Activated T-helper 2 cell treated with anti-CD3 and anti-CD28 coated beads, Interferon-gamma antibody, Interleukin-2, Interleukin-4, amounts not matched to agents 10 μg/mL and 5 μg/mL and 100 μg/mL, durations not matched to agents 14 hours and 24 hours and 36 hours (primary cell): Measurements from ENCODE around the gene MAD2L2. TPM values are rescaled to one million over a fixed set of nuclear protein-coding genes. Genes with fewer than 3 reads are reported as not detected.
"Not testable (repeated sequence)": the region's sequence is repeated elsewhere in the genome, so short reads cannot be mapped to it uniquely, and the experiment has no call there.

ENCODE experiments used
- DNase-seq: peaks from one replicate; pipeline ENCODE4 v3.0.0; 2021; ENCODE audit warnings: low spot score
- H3K27ac Mint-ChIP-seq: one replicate; pipeline ENCODE4 v1.8.0; 2021; ENCODE audit warnings: mixed read lengths
- H3K27me3 Mint-ChIP-seq: one replicate; pipeline ENCODE4 v1.8.0; 2021; ENCODE audit warnings: low read depth, mixed read lengths
- H3K36me3 Mint-ChIP-seq: one replicate; pipeline ENCODE4 v1.8.0; 2021; ENCODE audit warnings: low read depth, mixed read lengths
- H3K4me1 Mint-ChIP-seq: one replicate; pipeline ENCODE4 v1.8.0; 2021; ENCODE audit warnings: low read depth, mixed read lengths
- H3K4me3 Mint-ChIP-seq: one replicate; pipeline ENCODE4 v1.8.0; 2021; ENCODE audit warnings: low read depth, mild to moderate bottlenecking, moderate library complexity, mixed read lengths
- H3K9me3 Mint-ChIP-seq: one replicate; pipeline ENCODE4 v1.8.0; 2021; ENCODE audit warnings: mixed read lengths
- intact Hi-C: fragments of 100-400 bp; cut with micrococcal nuclease; formaldehyde crosslinking; loops from one replicate; pipeline ENCODE4 v1.15.1; 2023
- total RNA-seq: library from RNA; stranded (reverse); gene quantifications from 2 replicates; pipeline ENCODE4 v1.2.3, GENCODE V29; 2022

MAD2L2 gene
- total RNA-seq, 1 donor from 2014 or later = 78.0 TPM

DNA sequence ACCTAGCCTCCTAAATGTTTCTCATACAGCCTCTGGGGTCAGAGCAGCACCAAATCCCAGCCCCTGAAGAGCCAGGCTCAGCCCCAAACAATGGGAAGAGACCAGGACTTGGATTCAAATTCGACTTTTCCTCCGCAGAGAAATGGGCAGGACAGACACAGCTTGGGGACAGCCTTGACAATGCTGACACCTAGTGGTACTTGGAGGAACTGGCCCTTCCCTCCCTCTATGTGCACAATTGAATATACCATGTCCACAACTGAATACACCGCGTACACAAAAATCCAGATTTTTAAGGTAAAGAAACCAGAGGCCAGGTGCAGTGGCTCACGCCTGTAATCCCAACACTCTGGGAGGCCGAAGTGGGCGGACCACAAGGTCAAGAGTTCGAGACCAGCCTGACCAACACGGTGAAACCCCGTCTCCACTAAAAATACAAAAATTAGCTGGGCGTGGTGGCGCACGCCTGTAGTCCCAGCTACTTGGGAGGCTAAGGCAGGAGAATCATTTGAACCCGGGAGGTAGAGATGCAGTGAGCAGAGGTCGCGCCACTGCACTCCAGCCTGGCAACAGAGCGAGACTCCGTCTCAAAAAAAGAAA is 38.4 kb downstream of the MAD2L2 start:
- not testable (repeated sequence) for H3K36me3 Mint-ChIP-seq, H3K27me3 Mint-ChIP-seq, H3K9me3 Mint-ChIP-seq, H3K4me1 Mint-ChIP-seq, H3K4me3 Mint-ChIP-seq, H3K27ac Mint-ChIP-seq
- DNase-seq = peak; percentile 50
- intact Hi-C loops = loop anchor here (1.0 kb wide), 3 partner anchors 305 to 605 kb away; no protein-coding TSS in a partner anchor

DNA sequence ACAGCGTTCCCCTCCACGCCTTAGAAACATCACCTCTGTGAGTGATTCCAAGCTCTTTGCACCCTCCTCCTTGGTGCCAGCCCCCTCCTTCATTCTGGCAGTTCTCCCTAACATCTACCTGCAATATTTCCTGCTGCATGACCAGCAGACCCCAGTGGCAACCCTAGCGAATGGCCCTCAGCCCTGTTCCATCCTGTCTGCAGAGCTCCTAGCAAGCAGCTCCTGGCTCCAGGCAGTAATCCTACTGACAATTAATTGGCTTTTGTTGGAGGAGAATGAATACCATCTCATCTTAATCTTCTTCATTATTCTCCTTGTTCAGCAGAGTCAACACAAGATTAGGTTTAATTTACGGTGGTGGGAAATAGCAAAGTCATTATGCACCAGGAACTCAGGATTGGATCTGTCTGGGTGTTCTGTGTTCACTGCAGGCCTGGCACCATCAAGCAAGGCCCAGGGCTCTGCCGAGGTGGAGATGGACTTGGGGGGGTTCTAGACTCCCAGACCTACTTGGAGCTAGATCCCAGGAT is 39.1 kb downstream of the MAD2L2 start:
- Mint-ChIP-seq H3K4me3 (no peak overlapping the region), H3K36me3 (no peaks in the 10 kb centered on the region), H3K4me1 (no peaks in the 10 kb centered on the region), H3K9me3 (no peaks in the 10 kb centered on the region), H3K27ac (no peak overlapping the region), H3K27me3 (no peaks in the 10 kb centered on the region)
- intact Hi-C loops = loop anchor here (1.0 kb wide), 3 partner anchors 305 to 605 kb away; no protein-coding TSS in a partner anchor
- no peak for DNase-seq

DNA sequence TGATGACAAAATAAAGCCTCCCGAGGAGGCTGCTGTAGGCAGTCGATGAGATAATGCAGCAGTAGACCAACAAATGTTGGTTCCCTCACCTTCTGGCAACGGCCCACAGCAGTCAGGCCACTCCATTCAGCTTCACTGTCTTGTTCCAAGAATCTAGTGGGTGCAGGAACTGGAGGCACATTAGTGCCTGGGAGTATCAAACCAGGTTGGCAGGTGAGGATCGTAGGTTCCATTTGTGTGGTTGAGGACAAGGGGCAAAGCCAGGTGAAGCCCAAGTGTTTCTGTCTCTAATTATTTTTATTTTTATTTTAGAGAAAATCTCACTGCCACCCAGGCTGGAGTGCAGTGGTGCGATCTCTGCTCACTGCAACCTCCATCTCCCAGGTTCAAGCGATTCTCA is 40.0 kb downstream of the MAD2L2 start:
- Mint-ChIP-seq H3K27ac (no peak overlapping the region), H3K36me3 (no peaks in the 10 kb centered on the region), H3K4me3 (no peak overlapping the region), H3K27me3 (no peaks in the 10 kb centered on the region), H3K9me3 (no peaks in the 10 kb centered on the region), H3K4me1 (no peaks in the 10 kb centered on the region)
- DNase-seq = no peak
- intact Hi-C loops = no loop called here

- no peak overlapping the region for H3K27ac Mint-ChIP-seq
- H3K4me1 Mint-ChIP-seq = no peaks in the 10 kb centered on the region
- no peaks in the 10 kb centered on the region for H3K9me3 Mint-ChIP-seq
- intact Hi-C loops = no loop called here
- H3K27me3 Mint-ChIP-seq = no peaks in the 10 kb centered on the region
- no peak overlapping the region for H3K4me3 Mint-ChIP-seq
- DNase-seq = no peak
- H3K36me3 Mint-ChIP-seq = no peaks in the 10 kb centered on the region
Observed at GRCh38 chr1:11640101-11640500, 40.8 kb downstream of the MAD2L2 start.

DNA sequence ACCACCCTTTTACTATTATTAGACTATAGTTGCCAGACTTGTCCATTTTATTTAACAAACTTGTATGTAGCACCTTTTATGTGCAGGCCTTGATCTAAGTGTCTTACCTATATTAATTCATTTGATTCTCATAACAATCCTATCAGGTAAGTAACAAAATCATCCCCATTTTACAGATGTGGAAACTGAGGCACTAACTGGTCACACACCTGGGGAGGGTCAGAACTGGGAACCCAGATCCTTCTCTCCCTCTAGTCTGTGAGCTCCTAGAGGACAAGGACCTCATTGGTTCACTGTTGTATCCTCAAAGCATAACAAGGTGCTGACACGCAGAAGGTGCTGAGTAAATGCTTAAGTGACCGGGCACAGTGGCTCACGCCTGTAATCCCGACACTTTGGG is 41.6 kb downstream of the MAD2L2 start:
- no peaks in the 10 kb centered on the region for H3K4me1 Mint-ChIP-seq
- intact Hi-C loops = no loop called here
- no peaks in the 10 kb centered on the region for H3K27me3 Mint-ChIP-seq
- no peak for DNase-seq
- H3K27ac Mint-ChIP-seq = no peak overlapping the region
- no peaks in the 10 kb centered on the region for H3K9me3 Mint-ChIP-seq
- no peaks in the 10 kb centered on the region for H3K36me3 Mint-ChIP-seq
- H3K4me3 Mint-ChIP-seq = no peak overlapping the region

DNA sequence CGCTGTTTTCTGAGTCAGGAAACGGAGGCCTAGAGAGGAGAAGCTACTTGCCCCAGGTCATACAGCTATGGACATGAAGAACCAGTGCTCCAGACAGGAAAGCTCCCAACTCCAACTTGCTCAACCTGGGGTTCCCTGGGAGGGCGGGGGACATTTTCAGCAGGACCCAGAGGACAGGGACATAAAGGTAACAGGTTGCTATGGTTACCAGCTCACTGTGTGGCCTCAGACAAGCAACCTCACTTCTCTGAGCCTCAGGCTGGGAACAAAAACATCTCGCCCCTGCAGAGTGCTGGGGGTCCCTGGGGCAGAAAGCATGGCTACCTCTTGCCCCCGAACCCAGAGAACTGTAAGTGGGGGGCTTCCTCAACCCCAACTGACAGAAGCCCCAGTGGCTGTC is 42.8 kb downstream of the MAD2L2 start:
- Mint-ChIP-seq H3K4me3 (no peak overlapping the region), H3K27ac (no peak overlapping the region), H3K27me3 (no peaks in the 10 kb centered on the region), H3K4me1 (no peaks in the 10 kb centered on the region), H3K36me3 (no peaks in the 10 kb centered on the region), H3K9me3 (no peaks in the 10 kb centered on the region)
- intact Hi-C loops = no loop called here
- DNase-seq = no peak

- no peak for DNase-seq
- H3K27me3 Mint-ChIP-seq = no peaks in the 10 kb centered on the region
- no peaks in the 10 kb centered on the region for H3K9me3 Mint-ChIP-seq
- no peaks in the 10 kb centered on the region for H3K4me1 Mint-ChIP-seq
- no peaks in the 10 kb centered on the region for H3K36me3 Mint-ChIP-seq
- no peak overlapping the region for H3K4me3 Mint-ChIP-seq
- H3K27ac Mint-ChIP-seq = no peak overlapping the region
- intact Hi-C loops = no loop called here
Observed at GRCh38 chr1:11634365-11635192, 46.4 kb downstream of the MAD2L2 start.

DNA sequence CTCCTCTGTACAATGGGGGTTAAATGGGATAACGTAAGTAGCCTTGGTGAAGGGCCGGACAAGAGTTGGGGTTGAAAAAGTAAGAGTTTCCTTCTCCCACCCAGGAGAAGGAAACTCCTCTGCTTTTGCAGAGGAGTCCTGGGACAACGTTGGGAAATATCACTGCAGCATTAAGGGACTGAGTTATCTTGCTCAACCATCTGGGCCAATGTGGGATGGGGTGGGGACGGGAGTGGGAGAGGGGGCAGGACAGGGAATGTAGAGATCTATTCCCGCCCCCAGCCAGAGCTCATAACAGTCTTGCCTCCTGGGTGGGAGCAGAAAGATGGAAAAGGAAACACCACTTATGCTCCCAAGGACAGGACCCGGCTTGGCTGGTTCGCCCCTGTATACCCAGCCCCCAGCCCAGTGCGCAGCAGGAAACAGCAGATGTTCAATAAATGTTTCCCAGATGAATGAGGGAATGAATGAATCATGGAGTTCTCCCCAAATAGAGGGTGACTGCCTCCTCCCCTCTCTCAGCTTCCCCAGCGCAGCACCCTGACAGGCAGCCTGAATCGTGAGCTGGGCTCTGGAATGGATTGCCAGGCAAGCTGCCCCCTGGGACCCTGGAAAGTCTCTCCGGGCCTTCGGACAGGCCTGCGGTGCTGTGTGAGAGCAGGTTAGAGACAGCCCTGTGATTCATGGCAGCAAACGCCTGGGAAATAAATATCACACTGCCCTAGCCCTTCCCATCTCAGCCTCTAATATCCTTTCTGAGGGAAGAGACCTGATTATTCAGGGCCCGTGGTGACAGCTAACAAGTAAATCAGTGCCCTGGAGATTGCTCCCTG is 51.5 kb downstream of the MAD2L2 start:
- no peaks in the 10 kb centered on the region for H3K9me3 Mint-ChIP-seq
- no peak for DNase-seq
- H3K4me1 Mint-ChIP-seq = no peaks in the 10 kb centered on the region
- no peaks in the 10 kb centered on the region for H3K36me3 Mint-ChIP-seq
- intact Hi-C loops = no loop called here
- H3K27ac Mint-ChIP-seq = no peak overlapping the region
- H3K27me3 Mint-ChIP-seq = no peaks in the 10 kb centered on the region
- H3K4me3 Mint-ChIP-seq = no peak overlapping the region

GRCh38 chr1:11628767-11629166 is 52.2 kb downstream of the MAD2L2 start:
- no peaks in the 10 kb centered on the region for H3K27me3 Mint-ChIP-seq
- H3K4me3 Mint-ChIP-seq = no peak overlapping the region
- no peaks in the 10 kb centered on the region for H3K36me3 Mint-ChIP-seq
- no peaks in the 10 kb centered on the region for H3K4me1 Mint-ChIP-seq
- intact Hi-C loops = no loop called here
- H3K9me3 Mint-ChIP-seq = no peaks in the 10 kb centered on the region
- no peak overlapping the region for H3K27ac Mint-ChIP-seq
- no peak for DNase-seq

GRCh38 chr1:11626551-11626950 is 54.4 kb downstream of the MAD2L2 start:
- no peaks in the 10 kb centered on the region for H3K4me1 Mint-ChIP-seq
- no peak overlapping the region for H3K27ac Mint-ChIP-seq
- no peaks in the 10 kb centered on the region for H3K9me3 Mint-ChIP-seq
- no peaks in the 10 kb centered on the region for H3K36me3 Mint-ChIP-seq
- DNase-seq = no peak
- H3K4me3 Mint-ChIP-seq = no peak overlapping the region
- H3K27me3 Mint-ChIP-seq = no peaks in the 10 kb centered on the region
- intact Hi-C loops = no loop called here
